ENCODE results near the gene FOXJ1. TPM values are rescaled to one million over a fixed set of nuclear protein-coding genes. Genes with fewer than 3 reads are reported as not detected.

Gene FOXJ1
- polyA plus RNA-seq, 1 of the 3 experiments (the other 2 are of a cell fraction): not detected

GRCh38 chr17:76150712-76151622, 9.9 kb upstream of the FOXJ1 start:
- no peaks in the 10 kb centered on the region for H3K27me3 ChIP-seq (ENCODE audit: insufficient read depth)
- H3F3A ChIP-seq (replicated peaks; ENCODE audit: insufficient read depth): no peaks in the 10 kb centered on the region
- no peak overlapping the region for H3K27ac ChIP-seq (ENCODE audit: low read depth in 2 of 2, low read length in 1 of 2)
- H3K4me1 ChIP-seq (ENCODE audit: control insufficient read depth in 1 of 2, insufficient read depth in 2 of 2, low read depth in 1 of 2, low read length in 1 of 2): no peaks in the 10 kb centered on the region
- peaks cover 0 to 3% of the 10 kb centered on the region in 2 experiments for H3K36me3 ChIP-seq (replicated peaks in 1 of 2; ENCODE audit: control insufficient read depth in 1 of 2, insufficient read depth in 2 of 2, low read length in 1 of 2)
- no peak overlapping the region for H2AFZ ChIP-seq (ENCODE audit: low read depth)
- H3K9me2 ChIP-seq: no peaks in the 10 kb centered on the region
- 85% methylated on average over 23 of the region's 23 CpGs for WGBS (ENCODE audit: low lambda C conversion rate)
- no peak overlapping the region for H3K4me2 ChIP-seq
- no peak overlapping the region for H3K9ac ChIP-seq
- TF ChIP-seq NFIC (IDR thresholded peaks at IDR 0.05; ENCODE audit: borderline replicate concordance) (no peak), SIN3A (IDR thresholded peaks at IDR 0.05; ENCODE audit: borderline replicate concordance, low read depth, low read length) (no peak), TAF1 (IDR thresholded peaks at IDR 0.05; ENCODE audit: borderline replicate concordance, low read depth, low read length) (no peak), MAX (IDR thresholded peaks at IDR 0.05; ENCODE audit: low read depth) (no peak), PBX3 (IDR thresholded peaks at IDR 0.05) (no peak), EZH2phosphoT487 (IDR thresholded peaks at IDR 0.05; ENCODE audit: borderline replicate concordance, low read depth) (no peak), TCF12 (IDR thresholded peaks at IDR 0.05) (no peak), RCOR1 (IDR thresholded peaks at IDR 0.05; ENCODE audit: low read length) (no peak), CHD2 (IDR thresholded peaks at IDR 0.05; ENCODE audit: low read length, partially characterized antibody) (no peak), JUND (IDR thresholded peaks at IDR 0.05) (no peak), GATA2 (CRISPR knock-in tag; IDR thresholded peaks at IDR 0.05) (no peak), FOXM1 (IDR thresholded peaks at IDR 0.05; ENCODE audit: low read depth) (no peak)
- ChIA-PET CTCF (interaction anchor here (0.9 to 16.5 kb wide), 8 partner anchors 9 to 137 kb away, joined by 3 to 119 read pairs (median 6); no protein-coding TSS in a partner anchor), POLR2A (no interaction called here)
- no peak for DNase-seq
- H3K9me3 ChIP-seq: no peaks in the 10 kb centered on the region
- no peaks in the 10 kb centered on the region for H4K20me1 ChIP-seq (ENCODE audit: insufficient read depth)
- no peaks in the 10 kb centered on the region for H3K79me2 ChIP-seq (ENCODE audit: insufficient read depth)
- no peak overlapping the region for H3K4me3 ChIP-seq (ENCODE audit: low read depth in 2 of 2, low read length in 1 of 2)

GRCh38 chr17:76149214-76149613, 8.2 kb upstream of the FOXJ1 start:
- ChIA-PET CTCF (interaction anchor here (0.7 to 16.5 kb wide), 5 partner anchors 9 to 149 kb away, joined by 3 to 119 read pairs (median 3); partner anchors contain the start of gene CDK3), POLR2A (no interaction called here)
- Histone ChIP-seq H3K9ac (no peak overlapping the region), H3K9me3 (no peaks in the 10 kb centered on the region), H3K9me2 (no peaks in the 10 kb centered on the region), H4K20me1 (ENCODE audit: insufficient read depth) (no peaks in the 10 kb centered on the region), H3K36me3 (replicated peaks in 1 of 2; ENCODE audit: control insufficient read depth in 1 of 2, insufficient read depth in 2 of 2, low read length in 1 of 2) (no peaks in the 10 kb centered on the region), H3K4me2 (no peak overlapping the region), H3K4me1 (ENCODE audit: control insufficient read depth in 1 of 2, insufficient read depth in 2 of 2, low read depth in 1 of 2, low read length in 1 of 2) (no peaks in the 10 kb centered on the region), H3K4me3 (ENCODE audit: low read depth in 2 of 2, low read length in 1 of 2) (no peak overlapping the region), H2AFZ (ENCODE audit: low read depth) (no peak overlapping the region), H3F3A (replicated peaks; ENCODE audit: insufficient read depth) (no peaks in the 10 kb centered on the region), H3K79me2 (ENCODE audit: insufficient read depth) (no peaks in the 10 kb centered on the region), H3K27me3 (ENCODE audit: insufficient read depth) (no peaks in the 10 kb centered on the region), H3K27ac (ENCODE audit: low read depth in 2 of 2, low read length in 1 of 2) (no peak overlapping the region)
- 90% methylated on average over 10 of the region's 10 CpGs for WGBS (ENCODE audit: low lambda C conversion rate)
- no peak for DNase-seq
- TF ChIP-seq MEF2A (IDR thresholded peaks at IDR 0.05; ENCODE audit: borderline replicate concordance, low read depth) (no peak), CTCF (IDR thresholded peaks at IDR 0.05) (no peak), SMC3 (IDR thresholded peaks at IDR 0.05; ENCODE audit: low read depth, low read length) (no peak), TEAD4 (IDR thresholded peaks at IDR 0.05; ENCODE audit: borderline replicate concordance, insufficient read depth) (no peak), MAX (IDR thresholded peaks at IDR 0.05; ENCODE audit: low read depth) (no peak), PBX3 (IDR thresholded peaks at IDR 0.05) (no peak), ZBTB33 (IDR thresholded peaks at IDR 0.05; ENCODE audit: borderline replicate concordance, low read depth) (no peak)
- TF ChIP-seq, protein P1, sequence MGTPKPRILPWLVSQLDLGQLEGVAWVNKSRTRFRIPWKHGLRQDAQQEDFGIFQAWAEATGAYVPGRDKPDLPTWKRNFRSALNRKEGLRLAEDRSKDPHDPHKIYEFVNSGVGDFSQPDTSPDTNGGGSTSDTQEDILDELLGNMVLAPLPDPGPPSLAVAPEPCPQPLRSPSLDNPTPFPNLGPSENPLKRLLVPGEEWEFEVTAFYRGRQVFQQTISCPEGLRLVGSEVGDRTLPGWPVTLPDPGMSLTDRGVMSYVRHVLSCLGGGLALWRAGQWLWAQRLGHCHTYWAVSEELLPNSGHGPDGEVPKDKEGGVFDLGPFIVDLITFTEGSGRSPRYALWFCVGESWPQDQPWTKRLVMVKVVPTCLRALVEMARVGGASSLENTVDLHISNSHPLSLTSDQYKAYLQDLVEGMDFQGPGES (IDR thresholded peaks at IDR 0.05; ENCODE audit: low read depth, low read length): no peak
